GM12801 (cell line): ENCODE measurements around the gene MEGF8.

ENCODE experiments used
- CTCF ChIP-seq: IDR thresholded peaks from one replicate; pipeline ENCODE4 v1.5.1; 2011; ENCODE audit warnings: control low read depth; ENCODE audit not compliant: insufficient read length; ENCODE audit errors: extremely low read depth

Gene MEGF8

GRCh38 chr19:42284066-42284501 lies 41.4 kb upstream of the MEGF8 start:
- no peak for TF ChIP-seq CTCF

GRCh38 chr19:42284591-42285341 lies 40.7 kb upstream of the MEGF8 start:
- no peak for TF ChIP-seq CTCF

GRCh38 chr19:42285541-42285941 lies 39.9 kb upstream of the MEGF8 start:
- no peak for TF ChIP-seq CTCF

GRCh38 chr19:42285988-42286348 lies 39.5 kb upstream of the MEGF8 start:
- TF ChIP-seq CTCF, result no peak

GRCh38 chr19:42286349-42287016 lies 39.0 kb upstream of the MEGF8 start:
- no peak for TF ChIP-seq CTCF

GRCh38 chr19:42287017-42287826 lies 38.2 kb upstream of the MEGF8 start:
- TF ChIP-seq CTCF, result no peak

- TF ChIP-seq CTCF, result no peak
Measured at GRCh38 chr19:42287827-42288107, 37.7 kb upstream of the MEGF8 start.
